Measurements from ENCODE around the gene AGRN.
"Not testable (repeated sequence)": the region's sequence is repeated elsewhere in the genome, so short reads cannot be mapped to it uniquely, and the experiment has no call there.

AGRN gene

GRCh38 chr1:1005774-1006304 lies 14.1 kb upstream of the AGRN start:
- TF ChIP-seq CTCF (conservative IDR thresholded peaks at IDR 0.05; ENCODE audit: low read length): no peak
- no peak for DNase-seq (ENCODE audit: low read depth)
- H3K4me3 ChIP-seq (ENCODE audit: low read length): no peak overlapping the region

- DNase-seq (ENCODE audit: low read depth): no peak
- H3K4me3 ChIP-seq (ENCODE audit: low read length): no peak overlapping the region
- TF ChIP-seq CTCF (conservative IDR thresholded peaks at IDR 0.05; ENCODE audit: low read length): no peak
Measured at GRCh38 chr1:1006305-1007159, 13.4 kb upstream of the AGRN start.

- not testable (repeated sequence) for DNase-seq (ENCODE audit: low read depth); H3K4me3 ChIP-seq (ENCODE audit: low read length)
Measured at GRCh38 chr1:1010131-1010530, 9.8 kb upstream of the AGRN start.

- no peak for TF ChIP-seq CTCF (conservative IDR thresholded peaks at IDR 0.05; ENCODE audit: low read length)
- DNase-seq (ENCODE audit: low read depth): no peak
- no peak overlapping the region for H3K4me3 ChIP-seq (ENCODE audit: low read length)
Measured at GRCh38 chr1:1011396-1011949, 8.4 kb upstream of the AGRN start.

- H3K4me3 ChIP-seq (ENCODE audit: low read length): peak overlapping the region; percentile 70
Measured at GRCh38 chr1:1012736-1013104, 7.2 kb upstream of the AGRN start.

GRCh38 chr1:1013105-1013921 lies 6.6 kb upstream of the AGRN start, which contains the start of gene ISG15:
TSS of gene ISG15 (plus strand) at chr1:1013497. CDS start at chr1:1013574, 77 bp downstream.
- peak; percentile 82 for DNase-seq (ENCODE audit: low read depth)
- peak within 1 kb of the TSS; percentile 70 for H3K4me3 ChIP-seq (ENCODE audit: low read length)
- no peak for TF ChIP-seq CTCF (conservative IDR thresholded peaks at IDR 0.05; ENCODE audit: low read length)

More at GRCh38 chr1:1012736-1013104, 7.2 kb upstream of the AGRN start:
- not testable (repeated sequence) for DNase-seq (ENCODE audit: low read depth)

GRCh38 chr1:1013922-1014648 lies 5.8 kb upstream of the AGRN start:
- H3K4me3 ChIP-seq (ENCODE audit: low read length): peak overlapping the region; percentile 70
- DNase-seq (ENCODE audit: low read depth): peak; percentile 36
- no peak for TF ChIP-seq CTCF (conservative IDR thresholded peaks at IDR 0.05; ENCODE audit: low read length)
